ENCODE data around the gene NUP43.

GRCh38 chr6:149717255-149717587 lies 29.1 kb downstream of the NUP43 start:
- TF ChIP-seq, protein P1, sequence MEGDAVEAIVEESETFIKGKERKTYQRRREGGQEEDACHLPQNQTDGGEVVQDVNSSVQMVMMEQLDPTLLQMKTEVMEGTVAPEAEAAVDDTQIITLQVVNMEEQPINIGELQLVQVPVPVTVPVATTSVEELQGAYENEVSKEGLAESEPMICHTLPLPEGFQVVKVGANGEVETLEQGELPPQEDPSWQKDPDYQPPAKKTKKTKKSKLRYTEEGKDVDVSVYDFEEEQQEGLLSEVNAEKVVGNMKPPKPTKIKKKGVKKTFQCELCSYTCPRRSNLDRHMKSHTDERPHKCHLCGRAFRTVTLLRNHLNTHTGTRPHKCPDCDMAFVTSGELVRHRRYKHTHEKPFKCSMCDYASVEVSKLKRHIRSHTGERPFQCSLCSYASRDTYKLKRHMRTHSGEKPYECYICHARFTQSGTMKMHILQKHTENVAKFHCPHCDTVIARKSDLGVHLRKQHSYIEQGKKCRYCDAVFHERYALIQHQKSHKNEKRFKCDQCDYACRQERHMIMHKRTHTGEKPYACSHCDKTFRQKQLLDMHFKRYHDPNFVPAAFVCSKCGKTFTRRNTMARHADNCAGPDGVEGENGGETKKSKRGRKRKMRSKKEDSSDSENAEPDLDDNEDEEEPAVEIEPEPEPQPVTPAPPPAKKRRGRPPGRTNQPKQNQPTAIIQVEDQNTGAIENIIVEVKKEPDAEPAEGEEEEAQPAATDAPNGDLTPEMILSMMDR (IDR thresholded peaks at IDR 0.05), result no peak
- no peak for TF ChIP-seq POLR2A (IDR thresholded peaks at IDR 0.05)
